GM12865 (cell line): ENCODE measurements around the gene CFAP300.

Experiments used
- DNase-seq: peaks from one replicate; pipeline ENCODE4 v3.0.0; 2010; ENCODE audit warnings: low read depth
- H3K4me3 ChIP-seq: 2 replicates; pipeline ENCODE4 v1.5.1; 2011; ENCODE audit warnings: mild to moderate bottlenecking, low read depth, low read length, control low read depth
- TF ChIP-seq, protein P1 (sequence below): IDR thresholded peaks from 2 replicates; pipeline ENCODE4 v1.5.1; 2011; ENCODE audit warnings: low read length, control low read depth, low read depth, inconsistent platforms; ENCODE audit not compliant: insufficient read depth; ENCODE audit errors: missing control alignments

Gene CFAP300

DNA sequence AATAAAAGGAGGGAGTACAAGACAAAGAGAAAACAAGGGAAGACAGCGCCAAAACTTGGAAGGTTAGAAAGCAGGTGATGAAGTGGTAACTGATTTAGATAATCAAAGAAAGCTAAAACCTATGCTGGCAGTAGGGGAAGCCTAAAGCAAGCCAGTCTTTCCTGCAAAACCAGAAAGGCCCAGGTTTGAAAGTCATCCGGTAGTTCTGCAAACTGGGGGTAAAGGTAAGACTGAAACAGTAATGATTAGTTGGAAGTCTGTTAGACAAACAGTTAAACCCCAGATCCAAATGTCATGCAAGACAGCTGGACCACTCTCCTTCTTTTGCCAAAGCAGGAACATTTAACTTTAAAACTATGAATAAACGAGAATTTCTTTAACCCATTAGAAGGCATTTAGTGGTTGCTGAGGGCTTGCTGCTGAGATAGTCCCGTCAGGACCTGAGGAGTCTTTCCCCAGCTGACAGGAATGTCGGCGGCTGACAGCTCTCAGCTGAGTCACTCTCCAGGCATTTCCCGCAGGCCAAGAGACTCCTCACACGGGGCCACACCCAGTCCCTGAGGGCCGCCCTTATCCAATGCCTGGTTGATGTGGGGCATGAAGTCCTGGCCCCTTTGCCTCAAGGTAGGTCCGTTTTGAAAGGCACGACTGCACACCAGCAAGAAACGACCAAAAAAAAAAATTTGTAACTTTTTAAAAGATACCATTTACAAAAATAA, 36.3 kb upstream of the CFAP300 start:
- no peak for DNase-seq
- TF ChIP-seq, protein P1, sequence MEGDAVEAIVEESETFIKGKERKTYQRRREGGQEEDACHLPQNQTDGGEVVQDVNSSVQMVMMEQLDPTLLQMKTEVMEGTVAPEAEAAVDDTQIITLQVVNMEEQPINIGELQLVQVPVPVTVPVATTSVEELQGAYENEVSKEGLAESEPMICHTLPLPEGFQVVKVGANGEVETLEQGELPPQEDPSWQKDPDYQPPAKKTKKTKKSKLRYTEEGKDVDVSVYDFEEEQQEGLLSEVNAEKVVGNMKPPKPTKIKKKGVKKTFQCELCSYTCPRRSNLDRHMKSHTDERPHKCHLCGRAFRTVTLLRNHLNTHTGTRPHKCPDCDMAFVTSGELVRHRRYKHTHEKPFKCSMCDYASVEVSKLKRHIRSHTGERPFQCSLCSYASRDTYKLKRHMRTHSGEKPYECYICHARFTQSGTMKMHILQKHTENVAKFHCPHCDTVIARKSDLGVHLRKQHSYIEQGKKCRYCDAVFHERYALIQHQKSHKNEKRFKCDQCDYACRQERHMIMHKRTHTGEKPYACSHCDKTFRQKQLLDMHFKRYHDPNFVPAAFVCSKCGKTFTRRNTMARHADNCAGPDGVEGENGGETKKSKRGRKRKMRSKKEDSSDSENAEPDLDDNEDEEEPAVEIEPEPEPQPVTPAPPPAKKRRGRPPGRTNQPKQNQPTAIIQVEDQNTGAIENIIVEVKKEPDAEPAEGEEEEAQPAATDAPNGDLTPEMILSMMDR: no peak
- no peak overlapping the region for H3K4me3 ChIP-seq

DNA sequence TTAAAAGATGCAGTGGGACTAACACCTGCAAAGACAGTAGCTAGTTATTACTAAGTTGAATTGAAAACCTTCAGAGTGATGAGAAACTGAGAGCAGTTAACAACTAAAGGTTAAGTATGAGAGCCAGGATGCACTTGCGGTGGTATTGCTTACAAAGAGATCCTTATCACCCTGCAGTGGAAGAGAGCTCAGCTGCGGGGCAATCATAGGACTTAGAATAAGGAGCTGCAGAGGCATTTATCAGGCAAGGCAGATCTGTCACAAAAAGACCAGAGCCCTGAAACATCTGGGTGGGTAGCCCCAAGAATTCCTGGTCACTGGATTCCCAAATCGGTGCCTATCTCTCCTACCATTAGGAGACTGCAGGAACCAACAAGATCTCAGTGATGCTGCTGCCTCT, 34.3 kb upstream of the CFAP300 start:
- no peak overlapping the region for H3K4me3 ChIP-seq
- TF ChIP-seq, protein P1: no peak
- no peak for DNase-seq

GRCh38 chr11:102014756-102015155, 32.5 kb upstream of the CFAP300 start:
- TF ChIP-seq, protein P1: no peak
- DNase-seq: no peak
- no peak overlapping the region for H3K4me3 ChIP-seq

GRCh38 chr11:102017026-102017425, 30.2 kb upstream of the CFAP300 start:
- no peak for DNase-seq
- TF ChIP-seq, protein P1: no peak

DNA sequence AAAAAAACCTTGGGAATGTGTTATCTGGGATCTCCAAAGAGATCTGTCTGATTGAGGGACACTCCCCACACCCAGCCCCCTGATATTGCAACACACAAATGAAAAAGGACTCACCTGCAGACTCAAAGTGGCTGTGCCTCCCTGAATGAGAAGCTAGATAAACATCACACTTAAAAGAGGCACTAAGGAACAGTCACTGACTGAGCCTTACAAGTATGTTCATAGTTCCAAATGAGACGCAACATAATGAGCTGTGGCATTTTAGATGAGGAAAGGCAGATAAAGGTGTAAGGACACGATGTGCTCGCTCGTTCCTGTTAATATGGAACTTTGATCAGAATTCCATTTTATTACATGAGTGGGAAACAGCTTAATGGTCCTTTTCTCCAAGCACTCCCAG, 21.0 kb upstream of the CFAP300 start:
- TF ChIP-seq, protein P1: no peak
- H3K4me3 ChIP-seq: no peak overlapping the region
- no peak for DNase-seq

More at GRCh38 chr11:102017026-102017425, 30.2 kb upstream of the CFAP300 start:
- no peak overlapping the region for H3K4me3 ChIP-seq

DNA sequence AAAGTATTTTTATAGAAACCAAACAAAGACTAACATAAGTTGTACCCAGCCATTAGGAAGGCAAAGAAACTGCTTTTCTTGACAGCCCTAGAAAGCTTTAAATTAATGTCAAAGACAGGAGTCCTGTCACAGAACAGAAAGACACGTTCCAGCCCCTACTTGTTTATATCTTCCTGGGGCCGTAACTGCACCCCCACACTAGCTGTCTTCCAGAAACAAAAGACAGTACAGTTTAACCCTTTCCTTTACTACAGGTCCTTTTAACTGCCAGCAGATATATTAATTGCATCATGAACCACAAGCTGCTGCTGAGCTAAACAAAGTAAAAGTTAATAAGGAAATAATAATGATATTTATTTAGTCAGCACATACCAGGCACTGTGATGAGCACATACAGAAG, 20.3 kb upstream of the CFAP300 start:
- TF ChIP-seq, protein P1: no peak
- no peak overlapping the region for H3K4me3 ChIP-seq
- DNase-seq: no peak

DNA sequence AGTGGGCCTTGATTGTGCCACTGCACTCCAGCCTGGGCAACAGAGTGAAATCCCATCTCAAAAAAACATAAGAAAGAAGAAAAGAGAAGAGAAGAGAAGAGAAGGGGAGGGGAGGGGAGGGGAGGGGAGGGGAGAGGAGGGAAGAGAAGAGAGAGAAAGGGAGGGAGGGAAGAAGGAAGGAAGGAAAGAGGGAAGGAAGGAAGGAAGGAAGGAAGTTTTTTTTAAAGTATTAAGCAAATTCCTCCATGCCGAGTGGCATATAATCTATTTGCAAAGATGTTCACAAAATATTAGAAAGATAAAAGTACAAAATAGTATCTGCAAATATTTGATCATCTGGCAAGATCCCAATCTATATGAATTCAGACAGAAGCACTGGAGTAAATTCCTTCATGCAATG, 10.5 kb upstream of the CFAP300 start:
- H3K4me3 ChIP-seq: no peak overlapping the region
- TF ChIP-seq, protein P1: no peak
- no peak for DNase-seq
